Medulla oblongata (tissue), 1 donor: ENCODE measurements around the gene INF2.
"Not testable (repeated sequence)": the region's sequence is repeated elsewhere in the genome, so short reads cannot be mapped to it uniquely, and the experiment has no call there.

Experiments used
- DNase-seq: peaks from one replicate; pipeline ENCODE4 v3.0.0-alpha.2; 2015; ENCODE audit errors: extremely low spot score

Gene INF2

GRCh38 chr14:104689109-104689880, at the start of gene INF2:
Gene INF2 (plus strand): TSS chr14:104689618. CDS start chr14:104701366, 11,748 bp downstream.
- DNase-seq = peak; percentile 74

- peak; percentile 65 for DNase-seq
Measured at GRCh38 chr14:104639885-104640548, 49.4 kb upstream of the INF2 start.

- DNase-seq = no peak
Measured at GRCh38 chr14:104640681-104641080, 48.7 kb upstream of the INF2 start.

GRCh38 chr14:104641753-104642539, 47.5 kb upstream of the INF2 start:
- DNase-seq = no peak

- DNase-seq = no peak
Measured at GRCh38 chr14:104642540-104642868, 46.9 kb upstream of the INF2 start.

- no peak for DNase-seq
Measured at GRCh38 chr14:104643306-104643705, 46.1 kb upstream of the INF2 start.

- no peak for DNase-seq
Measured at GRCh38 chr14:104644091-104644635, 45.3 kb upstream of the INF2 start.

GRCh38 chr14:104644656-104645378, 44.6 kb upstream of the INF2 start:
- no peak for DNase-seq

- DNase-seq = no peak
Measured at GRCh38 chr14:104647467-104648043, 41.9 kb upstream of the INF2 start.

- DNase-seq = peak; percentile 71
Measured at GRCh38 chr14:104650057-104650980, 39.1 kb upstream of the INF2 start.

- DNase-seq = no peak
Measured at GRCh38 chr14:104650981-104651875, 38.2 kb upstream of the INF2 start.

- no peak for DNase-seq
Measured at GRCh38 chr14:104651876-104652260, 37.5 kb upstream of the INF2 start.

GRCh38 chr14:104652386-104652785, 37.0 kb upstream of the INF2 start:
- DNase-seq = no peak

- DNase-seq = not testable (repeated sequence)
Measured at GRCh38 chr14:104653130-104653920, 36.1 kb upstream of the INF2 start.

GRCh38 chr14:104654119-104654518, 35.3 kb upstream of the INF2 start:
- DNase-seq = no peak

- no peak for DNase-seq
Measured at GRCh38 chr14:104655128-104655848, 34.1 kb upstream of the INF2 start.

- DNase-seq = no peak
Measured at GRCh38 chr14:104656014-104656714, 33.3 kb upstream of the INF2 start.
